Common myeloid progenitor, CD34-positive (primary cell): ENCODE measurements around the gene CLDN22.
A peak's percentile ranks its signal among the peaks of the same experiment; 100 is the strongest.

Experiments
- CTCF ChIA-PET: fragments of 350-600 bp; sonication (Branson Sonifier 250); formaldehyde crosslinking; loops from one replicate; lab custom pipeline; 2021; ENCODE audit warnings: antibody characterized with exemption; lab: Charles Lee
- POLR2A ChIA-PET: fragments of 350-600 bp; sonication (Branson Sonifier 250); formaldehyde crosslinking; loops from one replicate; lab custom pipeline; 2021; ENCODE audit warnings: antibody characterized with exemption; lab: Charles Lee
- DNase-seq, 3 donors: peaks; one replicate each; pipeline versions ENCODE4 v3.0.0 to v3.0.0-alpha.2; 2013
- H3K27ac ChIP-seq, 2 experiments: 1 replicate in 1 of 2; 2 replicates in 1 of 2; pipeline ENCODE4 v1.7.0; 2013; ENCODE audit warnings: inconsistent platforms in 2 of 2, low read length in 2 of 2, mild to moderate bottlenecking in 2 of 2, low read depth in 1 of 2, moderate library complexity in 1 of 2; ENCODE audit not compliant: severe bottlenecking in 2 of 2, insufficient read depth in 1 of 2, poor library complexity in 1 of 2
- H3K27me3 ChIP-seq, 5 experiments: replicated peaks in 2 of 5; 1 replicate in 3 of 5; 2 replicates in 2 of 5; pipeline versions ENCODE4 v1.6.1 to v1.7.0; 2013; ENCODE audit warnings: low read length in 4 of 5, mild to moderate bottlenecking in 2 of 5, moderate library complexity in 2 of 5, inconsistent platforms in 1 of 5; ENCODE audit not compliant: insufficient read depth in 5 of 5, control insufficient read depth in 4 of 5
- H3K36me3 ChIP-seq, 4 experiments: 1 replicate in 2 of 4; 2 replicates in 2 of 4; pipeline versions ENCODE4 v1.6.1 to v1.7.0; 2013; ENCODE audit warnings: low read length in 3 of 4, control low read depth in 1 of 4, mild to moderate bottlenecking in 1 of 4; ENCODE audit not compliant: control insufficient read depth in 4 of 4, insufficient read depth in 4 of 4
- H3K4me1 ChIP-seq, 4 experiments: 1 replicate in 3 of 4; 2 replicates in 1 of 4; pipeline versions ENCODE4 v1.6.1 to v1.7.1; 2013; ENCODE audit warnings: low read length in 3 of 4, mild to moderate bottlenecking in 3 of 4, control low read depth in 1 of 4, inconsistent platforms in 1 of 4, moderate library complexity in 1 of 4; ENCODE audit not compliant: control insufficient read depth in 4 of 4, insufficient read depth in 4 of 4; ENCODE audit errors: control extremely low read depth in 1 of 4
- H3K4me3 ChIP-seq, 7 experiments: 1 replicate in 4 of 7; 2 replicates in 3 of 7; pipeline versions ENCODE4 v1.5.1 to v1.7.0; 2013; ENCODE audit warnings: mild to moderate bottlenecking in 7 of 7, low read length in 6 of 7, moderate library complexity in 6 of 7, inconsistent platforms in 2 of 7, low read depth in 2 of 7, control low read depth in 1 of 7; ENCODE audit not compliant: insufficient read depth in 4 of 7, control insufficient read depth in 1 of 7; ENCODE audit errors: extremely low read depth in 1 of 7
- H3K9me3 ChIP-seq, 5 experiments: 1 replicate in 4 of 5; 2 replicates in 1 of 5; pipeline versions ENCODE4 v1.6.1 to v1.7.1; 2013; ENCODE audit warnings: low read length in 4 of 5, mild to moderate bottlenecking in 2 of 5, inconsistent platforms in 1 of 5, low read depth in 1 of 5, moderate library complexity in 1 of 5; ENCODE audit not compliant: control insufficient read depth in 4 of 5, insufficient read depth in 2 of 5; ENCODE audit errors: control extremely low read depth in 1 of 5
- WGBS: methylation state at CpG from one replicate; pipeline ENCODE4 v1.1.5; 2013; ENCODE audit not compliant: insufficient coverage; 5-methylcytosine and 5-hydroxymethylcytosine counted together

Gene CLDN22

GRCh38 chr4:183300070-183300469, 20.0 kb downstream of the CLDN22 start:
- peaks cover 0 to 12% (median 1%) of the 10 kb centered on the region in 4 experiments for H3K36me3 ChIP-seq
- ChIA-PET CTCF (no interaction called here), POLR2A (no interaction called here)
- 92% methylated on average over 2 of the region's 6 CpGs for WGBS
- no peak overlapping the region for H3K27ac ChIP-seq
- no peaks in the 10 kb centered on the region for H3K27me3 ChIP-seq
- H3K4me3 ChIP-seq = no peak overlapping the region
- no peaks in the 10 kb centered on the region for H3K9me3 ChIP-seq
- no peak for DNase-seq
- H3K4me1 ChIP-seq = no peaks in the 10 kb centered on the region

DNA sequence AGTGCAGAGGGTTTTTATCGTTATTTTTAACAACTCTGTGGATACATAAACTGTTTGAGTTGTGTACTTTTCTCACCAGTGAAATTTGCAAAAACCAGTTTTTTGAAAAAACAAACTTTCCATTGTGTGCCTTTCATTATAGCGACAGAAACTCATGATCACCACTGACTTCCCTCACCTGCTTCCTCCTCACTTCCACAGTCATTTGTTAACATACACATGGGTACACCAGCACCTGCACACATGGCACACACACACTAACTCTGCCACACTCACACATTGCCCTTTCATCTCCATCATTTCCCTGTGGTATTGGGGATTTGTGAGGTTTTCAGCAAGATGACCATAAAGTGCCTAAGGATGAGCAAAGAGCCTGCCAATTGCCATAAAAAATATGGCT, 20.6 kb downstream of the CLDN22 start:
- ChIA-PET CTCF (no interaction called here), POLR2A (no interaction called here)
- Histone ChIP-seq H3K27ac (no peak overlapping the region), H3K9me3 (no peaks in the 10 kb centered on the region), H3K4me3 (no peak overlapping the region), H3K27me3 (no peaks in the 10 kb centered on the region), H3K4me1 (no peaks in the 10 kb centered on the region), H3K36me3 (peaks cover 0 to 12% (median 1%) of the 10 kb centered on the region in 4 experiments)
- WGBS = 33% methylated on average over 1 of the region's 2 CpGs
- peak in 2 of 3 donors; percentile 9 to 12 for DNase-seq

- Histone ChIP-seq H3K4me1 (no peaks in the 10 kb centered on the region), H3K27ac (no peak overlapping the region), H3K36me3 (peaks cover 0 to 12% (median 1%) of the 10 kb centered on the region in 4 experiments), H3K4me3 (no peak overlapping the region), H3K9me3 (no peaks in the 10 kb centered on the region), H3K27me3 (no peaks in the 10 kb centered on the region)
- CTCF ChIA-PET = interaction anchor here (1.3 kb wide), 1 partner anchor 35 kb away, joined by 4 read pairs; no protein-coding TSS in a partner anchor
- POLR2A ChIA-PET = no interaction called here
- 100% methylated on average over 2 of the region's 3 CpGs for WGBS
- DNase-seq = no peak
These were observed 22.4 kb downstream of the CLDN22 start for GRCh38 chr4:183297675-183298074.

DNA sequence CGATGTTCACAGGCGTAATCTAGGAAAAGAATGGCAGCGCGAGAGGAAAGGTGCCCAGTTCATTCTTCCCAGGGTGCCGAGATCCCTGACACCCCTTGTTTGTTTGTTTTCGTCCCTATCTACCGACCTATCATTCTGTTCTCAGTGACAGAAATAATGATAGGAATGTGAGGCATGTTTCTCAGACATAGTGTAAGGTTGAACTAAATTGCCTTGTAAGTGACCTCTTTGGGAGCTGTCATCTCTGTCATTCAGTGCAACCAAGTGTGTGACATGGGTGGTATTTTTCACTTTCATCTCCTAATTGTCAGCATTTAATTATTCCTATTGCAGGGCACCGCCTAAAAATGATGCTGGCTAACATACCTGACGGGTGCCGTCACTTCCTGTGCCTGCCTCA, 24.4 kb downstream of the CLDN22 start:
- Histone ChIP-seq H3K27me3 (no peaks in the 10 kb centered on the region), H3K36me3 (peaks cover 0 to 15% (median 1%) of the 10 kb centered on the region in 4 experiments), H3K4me3 (no peak overlapping the region), H3K4me1 (no peaks in the 10 kb centered on the region), H3K9me3 (no peaks in the 10 kb centered on the region), H3K27ac (no peak overlapping the region)
- WGBS = 100% methylated on average over 8 of the region's 10 CpGs
- POLR2A ChIA-PET = no interaction called here
- CTCF ChIA-PET = no interaction called here
- no peak for DNase-seq

DNA sequence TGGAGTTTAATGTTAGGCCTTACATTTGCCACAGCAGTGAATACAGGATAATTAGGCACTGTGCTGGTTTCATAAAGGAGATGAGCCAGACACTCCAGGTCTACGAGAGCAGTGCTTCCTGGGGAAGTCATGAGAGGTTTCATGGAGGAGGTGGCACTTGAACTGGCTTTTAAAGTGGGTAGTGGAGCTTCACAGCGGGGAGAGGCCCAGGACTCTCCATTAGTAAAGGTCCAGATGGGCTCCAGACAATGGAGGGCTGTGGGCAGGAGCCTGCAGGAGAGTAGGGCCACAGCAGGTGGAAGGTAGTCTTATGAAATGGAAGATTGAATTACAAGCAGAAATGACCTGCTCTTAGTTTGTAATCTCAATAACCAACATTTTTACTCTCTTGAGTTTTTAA, 29.0 kb downstream of the CLDN22 start:
- H3K4me1 ChIP-seq = no peaks in the 10 kb centered on the region
- H3K4me3 ChIP-seq = no peak overlapping the region
- no peak overlapping the region for H3K27ac ChIP-seq
- no peak for DNase-seq
- peaks cover 0 to 3% (median 0%) of the 10 kb centered on the region in 5 experiments for H3K9me3 ChIP-seq
- WGBS = 93% methylated on average over 2 of the region's 2 CpGs
- ChIA-PET CTCF (interaction anchor here (0.6 kb wide), 1 partner anchor 32 kb away, joined by 3 read pairs; no protein-coding TSS in a partner anchor), POLR2A (no interaction called here)
- H3K27me3 ChIP-seq = no peaks in the 10 kb centered on the region
- H3K36me3 ChIP-seq = peaks cover 0 to 25% (median 3%) of the 10 kb centered on the region in 4 experiments

DNA sequence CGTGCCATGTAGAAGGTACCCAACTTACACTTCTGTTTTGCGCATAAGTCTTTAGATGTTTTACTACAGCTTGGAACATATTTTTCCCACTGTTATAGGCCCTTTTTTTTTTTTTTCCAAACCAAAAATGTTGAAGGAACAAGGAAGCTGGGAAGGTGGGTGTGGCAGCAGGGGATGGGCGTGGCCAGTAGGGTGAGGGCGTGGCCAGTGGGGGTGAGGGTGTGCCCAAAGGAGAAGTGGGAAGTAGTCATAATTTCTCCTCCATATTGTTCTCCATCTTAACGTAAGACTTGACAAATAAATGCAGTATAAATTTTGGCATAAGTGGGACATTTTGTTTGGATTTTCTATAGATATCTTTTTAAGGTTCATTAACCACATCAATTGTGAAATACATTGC, 30.4 kb downstream of the CLDN22 start:
- H3K4me3 ChIP-seq = no peak overlapping the region
- ChIA-PET POLR2A (no interaction called here), CTCF (no interaction called here)
- no peak overlapping the region for H3K27ac ChIP-seq
- peaks cover 0 to 19% (median 3%) of the 10 kb centered on the region in 4 experiments for H3K36me3 ChIP-seq
- peaks cover 0 to 3% (median 0%) of the 10 kb centered on the region in 5 experiments for H3K9me3 ChIP-seq
- 90% methylated on average over 2 of the region's 5 CpGs for WGBS
- no peaks in the 10 kb centered on the region for H3K27me3 ChIP-seq
- DNase-seq = peak in 1 of 3 donors; percentile 9
- no peaks in the 10 kb centered on the region for H3K4me1 ChIP-seq

GRCh38 chr4:183288955-183289354, 31.1 kb downstream of the CLDN22 start:
- CTCF ChIA-PET = no interaction called here

More at GRCh38 chr4:183288955-183289354, 31.1 kb downstream of the CLDN22 start:
- Histone ChIP-seq H3K9me3 (peaks cover 0 to 3% (median 0%) of the 10 kb centered on the region in 5 experiments), H3K27ac (no peak overlapping the region), H3K4me3 (no peak overlapping the region), H3K4me1 (no peaks in the 10 kb centered on the region), H3K27me3 (no peaks in the 10 kb centered on the region), H3K36me3 (peaks cover 0 to 22% (median 3%) of the 10 kb centered on the region in 4 experiments)
- POLR2A ChIA-PET = no interaction called here
- 100% methylated on average over 1 of the region's 2 CpGs for WGBS
- DNase-seq = peak in 1 of 3 donors; percentile 4
